Stimulated activated CD8-positive, alpha-beta memory T cell treated with anti-CD3 and anti-CD28 coated beads, Interleukin-7, amount 100 ng/mL, for 4 hours (primary cell): ENCODE data around the gene GOLIM4.
"Not testable (repeated sequence)": the region's sequence is repeated elsewhere in the genome, so short reads cannot be mapped to it uniquely, and the experiment has no call there.

ENCODE experiments used
- DNase-seq, 2 donors: peaks; one replicate each; pipeline ENCODE4 v3.0.0-alpha.2; 2020; ENCODE audit warnings: low read depth in 2 of 2

GOLIM4 gene

GRCh38 chr3:168073842-168074605 is 21.7 kb downstream of the GOLIM4 start:
- DNase-seq, result no peak

- no peak for DNase-seq
Measured at GRCh38 chr3:168072323-168072650, 23.4 kb downstream of the GOLIM4 start.

GRCh38 chr3:168071591-168072322 is 24.0 kb downstream of the GOLIM4 start:
- no peak for DNase-seq

- DNase-seq, result no peak
Measured at GRCh38 chr3:168070919-168071318, 24.8 kb downstream of the GOLIM4 start.

GRCh38 chr3:168068346-168068745 is 27.4 kb downstream of the GOLIM4 start:
- no peak for DNase-seq

GRCh38 chr3:168066882-168067281 is 28.8 kb downstream of the GOLIM4 start:
- DNase-seq, result no peak

GRCh38 chr3:168065569-168065968 is 30.2 kb downstream of the GOLIM4 start:
- no peak for DNase-seq

- no peak for DNase-seq
Measured at GRCh38 chr3:168063122-168063521, 32.6 kb downstream of the GOLIM4 start.

GRCh38 chr3:168062679-168063078 is 33.0 kb downstream of the GOLIM4 start:
- no peak for DNase-seq

GRCh38 chr3:168061332-168061996 is 34.3 kb downstream of the GOLIM4 start:
- no peak for DNase-seq

GRCh38 chr3:168060317-168060716 is 35.4 kb downstream of the GOLIM4 start:
- no peak for DNase-seq

- DNase-seq, result no peak
Measured at GRCh38 chr3:168058481-168058880, 37.2 kb downstream of the GOLIM4 start.

GRCh38 chr3:168056398-168057230 is 39.1 kb downstream of the GOLIM4 start:
- DNase-seq, result not testable (repeated sequence)

- DNase-seq, result no peak
Measured at GRCh38 chr3:168054447-168054846, 41.3 kb downstream of the GOLIM4 start.

- no peak for DNase-seq
Measured at GRCh38 chr3:168053115-168053514, 42.6 kb downstream of the GOLIM4 start.

- DNase-seq, result no peak
Measured at GRCh38 chr3:168052515-168052914, 43.2 kb downstream of the GOLIM4 start.

GRCh38 chr3:168051531-168052471 is 43.9 kb downstream of the GOLIM4 start:
- DNase-seq, result no peak

GRCh38 chr3:168051070-168051469 is 44.7 kb downstream of the GOLIM4 start:
- no peak for DNase-seq

GRCh38 chr3:168049367-168049974 is 46.3 kb downstream of the GOLIM4 start:
- no peak for DNase-seq
